NCI-H1092 (cell line): ENCODE data around the gene BRD7.

Source experiments
- DNase-seq: peaks from one replicate; lab custom pipeline; 2025; lab: John Stamatoyannopoulos, UW

Gene BRD7

DNA sequence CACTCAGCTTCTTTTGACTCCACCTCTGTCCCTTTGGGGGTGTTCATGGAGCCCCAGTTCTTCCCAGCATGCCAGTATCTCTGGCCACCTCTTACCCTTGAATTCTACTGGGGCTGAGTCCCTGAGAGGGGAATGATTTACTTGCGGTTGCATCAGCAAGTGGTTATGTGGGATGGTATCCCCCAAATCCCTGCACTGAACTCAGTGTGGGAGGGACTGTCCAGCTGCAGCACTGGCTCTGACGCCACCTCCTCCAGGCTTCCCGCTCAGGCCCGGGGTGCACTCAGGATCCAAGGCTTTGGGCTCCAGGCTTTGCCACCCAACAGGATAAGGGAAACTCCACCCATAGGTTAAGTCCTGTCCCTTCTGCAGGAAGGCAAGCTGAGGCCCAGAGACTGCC lies 21.1 kb upstream of the BRD7 start:
- DNase-seq = no peak

DNA sequence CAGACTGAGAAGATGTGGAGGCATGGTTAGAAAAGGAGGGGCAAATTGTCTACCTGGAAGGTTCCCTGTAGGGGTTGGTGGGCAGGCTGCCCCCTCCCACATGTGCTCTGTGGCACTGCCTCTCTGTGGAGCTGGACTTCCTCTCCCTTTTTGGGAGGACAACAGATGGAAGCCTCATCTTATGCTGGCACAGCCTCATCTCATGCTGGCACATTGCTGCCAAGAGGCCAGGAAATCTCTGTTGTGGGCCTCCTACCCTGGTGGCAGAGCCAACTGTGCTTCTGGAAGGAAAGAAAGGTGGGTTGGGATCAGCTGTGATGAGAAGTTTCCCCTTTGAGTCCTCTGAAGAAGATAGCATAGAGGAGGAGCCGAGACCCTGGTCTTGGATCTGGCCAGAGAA lies 19.7 kb upstream of the BRD7 start:
- DNase-seq = no peak

DNA sequence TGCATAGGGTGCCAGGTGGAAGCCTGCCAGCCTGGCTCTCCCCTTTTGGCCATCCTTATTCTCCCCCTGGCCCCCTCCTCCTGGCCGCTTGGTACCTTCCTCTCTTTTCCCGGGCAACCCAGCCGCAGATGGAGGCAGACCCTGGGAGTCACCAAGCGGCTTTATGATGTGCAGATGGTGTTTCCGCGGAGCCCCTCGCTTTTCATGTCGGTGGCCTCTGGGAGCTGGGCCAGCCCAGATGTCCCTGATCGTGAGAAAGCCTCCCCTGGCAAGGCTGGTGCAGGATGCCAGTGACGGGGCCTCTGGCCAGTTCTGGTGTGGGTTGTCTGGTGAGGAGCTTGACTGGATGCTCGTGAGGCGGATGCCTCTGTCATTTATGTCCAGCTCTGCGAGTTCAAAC lies 18.0 kb upstream of the BRD7 start:
- peak; percentile 57 for DNase-seq

DNA sequence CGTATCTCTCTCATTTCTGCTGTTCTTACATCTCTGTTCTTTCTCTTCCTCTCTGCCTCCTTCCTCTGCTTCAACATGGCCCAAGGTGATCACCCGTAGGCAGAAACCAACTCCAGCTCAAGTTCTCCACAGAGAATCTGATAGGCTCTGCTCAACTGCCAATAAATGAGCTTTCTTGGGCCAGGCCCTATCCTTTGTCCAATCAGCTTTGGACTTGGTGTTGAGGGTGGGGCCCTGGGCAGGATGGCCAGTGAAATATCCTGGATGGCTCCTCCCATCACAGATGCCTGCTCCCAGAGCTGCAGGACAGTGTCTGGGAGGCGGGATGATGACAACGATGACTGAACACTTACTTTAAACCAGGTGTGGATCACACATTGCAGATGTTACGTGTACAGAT lies 17.4 kb upstream of the BRD7 start:
- DNase-seq = no peak

DNA sequence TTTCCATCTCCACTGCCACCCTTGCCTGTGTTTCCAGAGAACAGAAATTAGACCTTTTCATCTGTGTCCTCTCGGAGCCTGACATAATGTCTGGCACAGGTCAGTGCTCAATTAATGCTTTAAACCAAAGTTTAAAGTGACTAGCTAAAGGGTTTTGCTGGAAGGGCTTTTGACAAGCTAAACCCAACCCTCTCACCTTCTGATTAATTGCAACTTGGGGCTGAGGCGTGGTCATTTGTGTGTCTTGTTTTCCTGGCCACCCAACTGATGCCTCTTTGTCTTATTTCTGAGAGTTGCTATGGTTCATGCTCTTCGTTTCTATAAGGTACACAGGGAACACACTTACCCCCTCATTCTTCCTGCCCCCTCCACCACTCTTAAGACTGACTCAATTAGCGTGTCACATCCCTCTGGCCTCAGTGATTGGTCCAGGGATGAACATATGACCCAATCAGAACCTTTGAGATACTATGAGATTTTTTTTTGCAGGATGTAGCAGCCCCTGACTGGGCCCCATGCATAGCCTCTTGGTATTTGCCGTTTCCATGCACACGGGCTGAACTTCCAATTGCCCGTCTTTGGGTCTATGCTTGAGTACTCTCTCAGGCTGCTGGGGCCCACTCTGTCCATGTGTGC lies 15.8 kb upstream of the BRD7 start:
- no peak for DNase-seq

DNA sequence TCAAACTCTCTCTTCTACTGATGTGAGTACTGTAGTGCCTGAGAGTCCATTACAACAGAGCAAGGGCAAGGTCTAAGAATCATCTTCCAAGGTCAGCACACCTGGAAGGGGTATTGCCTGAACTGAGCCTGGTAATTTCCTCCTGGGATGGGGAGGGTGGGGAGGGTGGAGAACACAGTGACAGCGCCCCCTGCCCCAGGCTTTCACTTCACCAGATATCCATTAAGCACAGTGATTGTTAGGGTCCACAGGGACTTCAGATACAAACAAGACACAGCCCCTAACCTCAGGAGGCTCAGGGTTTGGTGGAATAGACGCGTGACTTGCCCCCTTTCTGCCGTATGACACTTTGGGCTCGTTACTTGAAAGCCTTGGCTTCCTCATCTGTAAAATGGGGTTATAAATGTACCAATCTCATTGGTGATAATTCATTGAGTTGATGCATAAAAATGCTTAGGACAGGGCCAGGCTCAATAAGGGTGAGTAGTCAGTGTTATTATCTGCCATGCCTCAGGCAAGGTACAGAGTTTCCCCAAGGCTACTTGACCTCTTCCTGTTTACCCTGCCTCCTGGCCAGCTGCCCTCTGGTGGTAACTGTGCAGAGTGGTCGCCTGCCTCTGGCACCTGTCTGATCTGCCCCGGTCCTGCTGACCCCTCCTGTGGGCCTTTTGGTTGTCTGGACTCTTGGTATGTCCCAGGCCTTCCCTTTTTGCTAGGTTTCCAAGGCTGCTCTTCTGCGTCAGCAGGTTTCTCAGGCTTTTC lies 13.1 kb upstream of the BRD7 start:
- DNase-seq = no peak

DNA sequence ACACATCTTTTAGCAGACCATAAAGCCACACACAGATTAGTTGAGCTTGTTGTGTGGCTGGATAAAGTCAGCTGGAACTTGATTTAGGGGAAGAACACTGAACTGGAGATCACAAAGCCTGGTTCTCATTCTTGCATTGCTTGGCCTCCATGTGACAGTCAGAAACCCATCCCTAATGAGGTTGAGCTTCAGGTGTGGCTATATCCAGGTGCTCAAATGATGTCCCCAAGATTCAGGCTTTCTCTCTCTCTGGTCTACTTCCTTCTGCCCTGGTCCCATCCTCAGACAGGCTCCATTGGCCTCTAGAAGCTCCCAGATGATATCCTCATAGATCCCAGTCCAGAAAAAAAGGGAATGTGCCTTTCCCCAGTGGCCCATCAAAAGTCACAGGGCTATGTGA lies 9.6 kb upstream of the BRD7 start:
- no peak for DNase-seq

DNA sequence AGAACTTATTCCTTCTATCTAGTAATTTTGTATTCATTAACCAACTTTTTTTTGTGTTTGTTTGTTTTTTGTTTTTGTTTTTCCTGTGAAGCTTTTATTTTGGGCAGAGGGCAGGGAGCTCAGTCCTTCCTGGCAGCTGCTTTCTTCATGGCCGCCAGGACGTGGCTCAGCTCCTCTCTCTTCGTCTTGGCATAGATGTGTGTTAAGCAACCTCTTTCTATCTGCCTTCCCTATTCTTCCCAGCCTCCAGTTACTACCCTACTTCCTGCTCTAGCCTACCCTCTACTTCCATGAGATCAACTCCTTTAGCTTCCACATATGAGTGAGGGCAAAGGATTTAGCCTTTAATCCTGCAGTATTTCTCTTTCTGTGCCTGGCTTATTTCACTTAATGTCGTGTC lies 8.2 kb upstream of the BRD7 start:
- no peak for DNase-seq

DNA sequence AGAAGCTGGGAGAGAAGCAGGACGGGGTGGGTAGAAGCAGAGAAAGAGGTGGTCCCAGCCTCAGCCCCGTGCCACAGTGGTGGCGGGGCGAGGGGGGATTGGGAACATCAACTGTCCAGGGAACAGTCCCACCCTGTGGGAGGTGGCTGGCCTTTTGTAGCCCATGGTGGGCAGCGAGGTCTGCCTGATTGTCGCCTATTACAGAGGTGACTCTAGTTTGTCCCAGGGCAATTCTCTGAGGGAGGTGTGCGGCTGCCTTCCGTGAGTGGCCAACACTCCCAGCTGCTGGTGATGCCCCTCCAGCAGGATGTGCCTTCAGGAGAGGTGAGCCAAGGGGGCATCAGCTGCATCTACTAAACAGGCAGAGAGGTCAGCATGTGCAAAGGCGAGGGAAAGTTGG lies 5.0 kb upstream of the BRD7 start:
- no peak for DNase-seq

DNA sequence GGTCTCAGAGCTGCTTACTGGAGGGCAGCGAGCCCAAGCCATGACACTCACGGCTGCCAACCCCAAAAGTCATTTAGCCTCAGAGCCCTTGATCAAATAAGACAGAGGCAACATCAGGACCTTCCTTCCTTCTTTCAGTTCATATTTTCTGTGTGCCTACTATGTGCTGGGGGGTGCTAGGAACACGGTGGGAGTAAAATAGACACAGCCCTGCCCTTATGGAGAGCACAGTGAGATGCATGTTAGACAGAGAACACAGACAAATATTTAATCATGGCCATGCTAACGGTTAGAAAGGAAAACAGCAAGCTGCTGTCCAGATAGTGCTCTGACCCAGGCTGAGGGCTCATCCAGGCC lies 4.5 kb upstream of the BRD7 start:
- no peak for DNase-seq

DNA sequence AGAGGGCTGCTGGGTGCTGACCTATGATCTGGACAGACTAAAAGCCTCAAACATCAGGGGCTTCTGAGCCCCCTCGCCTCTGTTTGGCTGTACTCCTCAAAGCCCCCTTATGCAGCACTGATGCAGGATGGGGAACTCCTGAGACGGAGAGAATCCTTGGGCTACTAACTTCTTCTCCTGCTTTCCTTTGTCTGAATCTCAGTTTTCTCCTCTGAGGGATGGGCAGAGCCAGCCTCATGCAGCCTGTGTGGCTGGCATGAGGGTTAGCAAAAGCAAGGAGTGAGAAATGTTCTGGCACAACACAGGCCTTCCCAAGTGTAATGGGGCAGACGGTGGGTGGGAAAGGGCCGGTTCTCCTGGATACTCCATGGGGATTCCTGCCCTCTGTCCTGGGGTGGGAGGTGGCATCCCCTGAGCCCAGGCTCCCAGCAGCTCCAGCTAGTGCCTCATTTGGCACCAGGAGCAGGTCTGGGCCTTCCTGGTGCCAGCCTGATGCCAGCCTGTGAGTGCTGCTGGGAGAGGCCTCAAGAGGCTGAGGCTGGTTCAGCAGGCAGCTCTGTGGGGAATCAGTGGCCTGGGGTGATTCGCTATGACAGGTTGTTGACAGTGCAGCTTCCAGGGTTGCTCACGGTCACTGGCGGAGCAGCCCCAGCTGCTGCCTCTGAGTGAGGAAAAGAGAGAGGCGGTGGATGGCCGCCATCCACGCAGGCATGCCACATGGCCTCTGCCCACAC lies 4.0 kb upstream of the BRD7 start:
- no peak for DNase-seq

DNA sequence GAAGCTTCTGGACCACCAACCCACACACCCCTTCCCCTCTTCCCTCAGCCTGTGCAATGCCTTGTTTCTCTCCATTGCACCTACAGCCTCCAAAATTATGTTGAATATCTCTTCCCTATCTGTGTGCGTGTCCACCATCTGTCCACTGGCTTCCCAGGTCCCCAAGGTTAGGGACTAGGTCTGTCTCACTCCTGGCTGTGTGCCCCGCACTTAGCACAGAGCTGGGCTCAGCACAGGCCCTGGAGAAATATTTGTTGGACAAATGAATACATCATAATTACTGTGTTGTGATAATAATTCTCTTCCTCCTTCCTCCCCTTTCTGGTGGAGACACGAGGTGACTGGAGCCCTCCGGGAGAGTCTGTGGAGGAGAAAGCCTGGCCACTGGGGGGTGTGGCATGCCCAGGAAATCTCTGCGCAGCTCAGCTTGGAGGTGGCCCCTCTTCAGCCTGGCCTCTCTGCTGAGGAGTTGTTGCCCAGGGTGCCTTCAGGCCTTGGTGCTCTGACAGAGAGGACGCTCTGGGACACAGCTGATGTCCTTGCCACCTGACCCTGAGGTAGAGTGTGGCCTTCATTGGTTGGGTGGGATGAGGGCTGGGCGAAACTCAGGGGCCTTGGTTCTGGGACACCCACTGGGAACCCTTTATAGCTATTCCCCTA lies 3.3 kb upstream of the BRD7 start:
- no peak for DNase-seq

DNA sequence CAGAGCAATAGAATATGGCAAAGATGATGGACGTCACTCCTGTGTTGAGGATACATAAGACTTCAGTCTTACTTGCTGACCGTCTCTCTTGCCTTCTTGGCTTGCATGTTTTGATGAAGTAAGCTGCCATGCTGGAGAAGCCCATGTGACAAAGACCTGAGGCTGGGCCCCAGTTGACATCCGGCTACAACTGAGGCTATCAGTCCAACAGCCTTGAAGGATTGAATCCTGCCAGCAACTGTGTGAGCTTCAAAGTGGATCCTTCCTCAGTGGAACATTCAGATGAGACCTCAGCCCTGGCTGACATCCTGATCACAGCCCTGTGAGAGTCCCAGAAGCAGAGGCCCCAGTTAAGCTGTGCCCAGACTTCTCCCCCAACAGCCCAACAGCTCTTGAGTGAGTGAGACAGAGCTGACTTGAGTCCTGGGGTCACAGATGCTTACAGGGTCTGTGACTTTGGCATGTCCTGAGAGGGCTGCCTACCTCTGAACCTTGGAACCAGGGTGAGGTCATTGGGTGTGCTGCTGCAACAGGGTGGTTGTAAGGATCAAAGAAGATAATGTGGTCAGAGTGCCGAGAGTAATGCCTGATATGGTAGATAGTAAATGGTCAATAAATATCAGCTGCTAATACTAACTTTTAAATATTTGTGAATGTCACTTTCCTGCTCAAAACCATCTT lies 2.4 kb upstream of the BRD7 start:
- DNase-seq = no peak

DNA sequence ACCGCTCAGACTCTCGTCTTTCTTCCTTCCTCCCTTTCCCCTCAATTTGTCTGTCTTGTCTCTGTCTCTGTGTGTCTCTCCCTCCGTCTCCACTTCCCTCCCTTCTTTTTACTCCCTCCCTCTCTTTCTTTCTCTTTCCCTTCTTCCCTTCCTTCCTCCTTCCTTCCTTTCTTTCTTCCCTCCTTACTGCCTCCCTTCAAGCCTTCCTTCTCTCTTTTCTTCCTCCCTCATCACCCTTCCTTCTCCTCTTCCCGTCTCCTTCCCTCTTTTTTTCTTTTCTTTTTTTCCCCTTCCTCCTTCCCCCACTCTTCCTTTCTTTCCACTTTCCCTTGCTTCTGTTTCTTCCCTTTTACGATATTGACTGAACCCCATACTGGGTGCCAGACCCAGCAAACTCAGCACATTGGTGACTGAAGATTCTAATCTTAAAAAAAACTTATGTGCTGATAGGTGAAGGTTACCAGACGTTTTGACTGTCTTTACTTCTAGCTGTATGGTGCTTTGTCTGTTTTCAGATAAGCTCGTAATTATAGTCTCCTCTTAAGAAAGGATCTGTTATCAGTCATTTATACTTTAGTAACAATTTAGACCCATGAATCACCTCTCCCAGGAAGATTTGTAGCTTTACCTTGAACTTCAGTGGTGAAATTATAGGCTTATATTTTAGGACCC lies 481 bp upstream of the BRD7 start:
- DNase-seq = no peak

DNA sequence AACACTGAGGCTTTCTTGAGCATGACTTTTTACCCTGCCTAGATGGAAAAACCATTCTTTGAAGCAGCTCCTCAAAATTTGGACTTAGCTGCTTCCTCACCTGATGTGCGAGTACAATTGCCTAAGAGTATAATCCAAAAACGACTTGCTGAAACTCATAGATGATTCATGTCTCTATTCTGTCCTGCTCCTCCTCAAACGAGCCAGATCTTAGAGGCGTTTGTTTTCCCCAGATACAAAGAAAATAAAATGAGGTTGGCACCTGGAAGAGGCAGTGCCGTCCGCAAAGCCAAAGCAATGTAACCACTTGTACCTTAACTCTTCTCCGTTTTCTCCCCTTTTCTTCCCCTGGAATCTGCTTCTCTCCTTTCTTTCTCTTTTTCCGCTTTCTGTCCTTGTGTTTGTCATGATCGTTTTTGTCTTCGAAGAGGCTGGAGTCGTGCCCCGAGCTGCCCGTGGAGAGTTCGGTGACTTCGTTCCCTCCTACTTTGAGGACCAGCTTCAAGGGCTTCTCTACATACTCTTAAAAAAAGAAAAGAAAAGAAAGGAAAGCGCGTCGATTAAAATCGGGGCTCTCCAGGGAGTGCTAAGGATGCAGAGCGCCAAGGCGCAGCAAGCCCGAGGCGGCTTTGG lies 895 bp downstream of the BRD7 start:
- no peak for DNase-seq

DNA sequence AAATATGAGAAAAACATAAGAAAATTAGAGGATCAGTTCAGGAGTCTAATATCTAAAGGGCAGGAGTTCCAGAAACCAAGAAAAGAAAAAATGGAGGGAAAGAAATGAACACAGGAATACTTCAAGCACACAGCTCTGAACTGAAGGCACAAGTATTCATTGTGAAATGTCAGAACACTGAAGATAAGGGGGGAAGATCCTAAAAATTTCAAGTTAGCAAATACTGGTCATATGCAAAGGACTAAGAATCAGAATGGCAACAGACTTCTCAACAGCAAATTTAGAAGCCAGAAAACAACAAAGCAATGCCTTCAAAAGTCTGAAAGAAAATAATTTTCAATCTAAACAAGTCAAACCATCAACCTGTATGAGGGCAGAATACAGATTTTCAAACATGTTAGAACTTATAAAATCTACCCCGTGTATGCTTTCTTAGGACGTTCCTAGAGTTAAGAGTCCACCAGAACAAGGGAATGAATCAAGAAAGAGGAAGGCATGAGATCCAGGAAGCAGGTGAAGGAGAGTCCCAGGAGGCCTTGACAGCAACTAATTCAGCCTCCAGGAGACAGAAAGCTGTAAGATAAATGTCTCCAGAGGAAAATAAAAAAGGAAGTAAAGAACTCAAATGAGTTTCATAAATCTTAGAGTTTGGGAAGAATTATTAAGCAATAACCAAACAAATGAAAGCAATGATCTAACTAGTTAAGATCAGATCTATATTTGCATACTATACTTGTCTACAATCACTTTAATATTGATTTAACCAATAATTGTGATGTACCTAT lies 2.8 kb downstream of the BRD7 start:
- DNase-seq = no peak

DNA sequence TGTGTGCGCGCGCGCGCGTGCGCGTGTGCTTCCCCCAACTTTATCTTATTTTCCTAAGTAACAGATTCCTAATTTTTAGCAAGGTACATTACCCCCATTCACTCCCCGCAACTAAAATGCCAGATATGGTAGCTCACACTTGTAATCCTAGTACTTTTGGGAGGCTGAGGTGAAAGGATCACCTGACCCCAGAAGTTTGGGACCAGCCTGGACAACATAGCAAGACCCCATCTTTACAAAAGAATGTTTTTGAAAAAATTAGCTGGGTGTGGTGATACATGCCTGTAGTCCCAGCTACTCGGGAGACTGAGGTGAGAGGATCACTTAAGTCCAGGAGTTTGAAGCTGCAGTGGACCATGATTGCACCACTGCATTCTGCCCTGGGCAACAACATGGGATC lies 5.1 kb downstream of the BRD7 start:
- no peak for DNase-seq

DNA sequence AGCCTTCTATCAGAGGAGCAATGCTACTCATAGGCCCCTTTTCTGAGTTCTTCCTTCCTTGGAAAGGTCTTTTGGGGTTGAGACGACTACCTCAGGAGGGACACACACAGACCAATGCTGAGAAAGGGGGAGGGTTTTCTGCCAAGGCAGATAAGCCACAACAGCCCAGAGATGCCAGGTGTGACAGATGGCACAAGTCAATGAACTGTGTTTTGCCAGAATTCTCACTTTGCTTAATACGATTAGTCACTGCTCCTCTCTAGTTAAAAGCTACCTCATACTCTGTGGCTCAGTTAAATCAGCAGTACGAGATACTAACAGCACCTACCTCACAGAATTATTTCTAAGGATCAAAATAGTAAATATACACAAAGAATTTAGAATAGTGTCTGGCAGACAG lies 8.0 kb downstream of the BRD7 start:
- no peak for DNase-seq

DNA sequence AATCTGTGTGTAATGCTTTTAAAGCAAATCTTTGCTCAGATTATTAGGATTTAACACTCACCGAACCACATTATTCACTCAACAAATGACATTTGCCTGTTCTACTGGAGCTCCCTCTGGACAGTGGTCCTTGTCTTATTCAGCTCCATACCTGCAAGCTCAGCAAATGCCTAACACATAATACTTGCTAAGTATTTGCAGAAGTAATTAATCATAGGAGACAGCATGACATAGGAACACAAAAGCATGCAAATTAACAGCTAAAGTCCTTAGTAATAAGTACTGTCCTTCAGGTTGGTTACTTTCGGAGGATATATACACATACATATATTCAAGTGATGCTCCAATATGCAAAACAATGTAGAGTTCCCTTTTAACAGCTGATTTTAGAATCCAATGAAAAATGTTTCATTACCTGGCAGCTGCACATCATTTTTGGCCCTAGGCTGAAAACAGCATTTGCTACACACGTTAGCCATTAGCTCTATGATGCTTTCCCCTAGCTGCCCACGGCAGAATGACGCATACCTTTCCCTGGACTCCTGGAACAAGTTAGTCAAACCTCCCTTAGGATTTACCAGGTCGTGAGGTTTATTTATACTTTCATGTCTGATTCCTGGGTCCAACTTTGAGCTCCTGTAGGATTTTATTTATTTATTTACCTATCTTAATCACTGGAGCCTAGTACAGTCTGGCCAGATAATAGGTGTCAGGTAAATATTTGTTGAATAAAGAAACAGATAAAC lies 8.6 kb downstream of the BRD7 start:
- DNase-seq = no peak

DNA sequence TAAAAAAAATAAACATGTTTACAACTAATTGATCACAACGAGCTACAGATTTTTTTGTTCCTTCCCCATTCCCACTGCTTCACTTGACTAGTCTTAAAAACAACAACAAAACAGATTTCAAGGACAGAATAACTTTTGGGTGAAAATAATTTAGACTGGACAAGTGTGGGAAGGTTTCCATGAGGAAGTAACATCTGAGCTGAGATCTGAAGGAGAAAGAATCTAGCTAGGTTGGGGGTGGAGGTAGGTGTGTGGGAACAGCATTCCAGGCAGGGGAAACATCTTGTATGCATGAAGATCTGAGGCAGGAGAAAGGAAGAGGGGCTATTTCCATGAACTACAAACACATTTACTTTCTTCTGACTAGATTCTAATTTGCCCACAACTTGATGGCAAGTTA lies 9.2 kb downstream of the BRD7 start:
- no peak for DNase-seq
